Raji (cell line): ENCODE data around the gene LPCAT1.

Source experiments
- POLR2A ChIP-seq: IDR thresholded peaks from 2 replicates; pipeline ENCODE4 v1.6.1; 2011; ENCODE audit warnings: low read depth, low read length, control low read depth; ENCODE audit not compliant: insufficient read depth

LPCAT1 gene

DNA sequence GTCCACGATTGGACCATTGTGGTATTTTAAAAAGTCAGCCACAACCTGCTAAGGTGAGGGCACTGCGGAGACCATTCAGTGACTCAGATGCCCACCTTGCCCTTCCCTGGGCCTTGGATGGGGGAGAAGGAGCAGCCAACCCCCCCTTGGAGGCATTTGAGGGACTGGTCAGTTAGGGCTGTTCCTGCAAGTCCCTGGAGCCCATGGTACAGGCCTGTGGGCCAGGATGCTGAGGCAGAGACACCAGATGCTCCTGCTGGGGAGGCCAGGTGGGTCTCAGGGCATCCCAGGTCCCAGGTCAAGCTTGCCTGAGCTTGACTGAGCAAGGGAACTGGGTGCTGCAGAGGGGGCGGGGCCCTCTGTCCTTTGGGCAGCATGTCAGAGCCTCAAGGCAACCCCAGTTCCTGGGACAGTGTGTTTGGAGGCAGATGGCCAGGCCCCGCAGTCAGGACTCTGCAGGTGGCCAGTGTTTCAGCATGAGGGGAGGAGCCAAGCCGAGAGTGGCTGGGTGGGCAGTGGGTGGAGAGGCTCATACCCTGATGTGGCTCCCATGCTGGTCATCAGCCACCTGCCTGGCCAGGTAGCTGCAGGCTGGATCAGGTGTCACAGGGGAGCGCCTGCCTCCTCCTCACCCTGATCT, 106.1 kb downstream of the LPCAT1 start:
- no peak for TF ChIP-seq POLR2A

- no peak for TF ChIP-seq POLR2A
Observed at GRCh38 chr5:1416856-1417469, 106.8 kb downstream of the LPCAT1 start.

DNA sequence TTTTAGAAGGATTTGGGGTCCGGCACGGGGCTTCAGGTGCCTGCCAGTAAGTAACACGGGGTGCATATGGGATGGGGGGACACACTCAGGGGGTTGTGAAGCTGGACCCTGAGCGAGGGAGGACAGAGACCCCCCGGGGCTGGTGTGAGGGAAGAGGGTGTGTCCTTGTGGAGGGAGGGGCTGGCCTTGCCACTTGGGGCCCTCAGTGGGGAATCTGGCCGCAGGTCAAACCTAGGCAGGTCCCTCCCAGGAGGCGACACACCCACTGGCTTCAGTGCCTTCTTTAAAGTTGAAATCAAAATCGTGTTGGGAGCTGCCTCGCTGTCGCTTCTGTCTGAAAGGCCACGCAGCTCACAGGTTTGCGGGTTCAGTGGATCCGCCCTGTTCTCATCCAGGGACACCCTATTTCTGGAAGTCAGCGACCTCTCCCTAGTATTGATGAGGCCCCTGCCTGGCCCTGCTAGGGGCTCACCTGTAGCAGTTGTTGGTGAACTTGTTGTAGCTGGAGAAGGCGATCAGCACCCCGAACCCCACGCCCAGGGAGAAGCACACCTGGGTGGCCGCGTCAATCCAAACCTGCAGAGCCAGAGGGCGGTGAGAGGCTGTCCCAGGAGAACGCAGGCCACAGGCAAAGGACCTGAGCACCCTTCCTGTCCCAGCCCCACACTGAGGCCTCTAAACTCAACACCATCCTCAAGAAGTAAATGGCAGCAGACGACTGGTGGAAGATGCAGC, 108.0 kb downstream of the LPCAT1 start:
- no peak for TF ChIP-seq POLR2A

DNA sequence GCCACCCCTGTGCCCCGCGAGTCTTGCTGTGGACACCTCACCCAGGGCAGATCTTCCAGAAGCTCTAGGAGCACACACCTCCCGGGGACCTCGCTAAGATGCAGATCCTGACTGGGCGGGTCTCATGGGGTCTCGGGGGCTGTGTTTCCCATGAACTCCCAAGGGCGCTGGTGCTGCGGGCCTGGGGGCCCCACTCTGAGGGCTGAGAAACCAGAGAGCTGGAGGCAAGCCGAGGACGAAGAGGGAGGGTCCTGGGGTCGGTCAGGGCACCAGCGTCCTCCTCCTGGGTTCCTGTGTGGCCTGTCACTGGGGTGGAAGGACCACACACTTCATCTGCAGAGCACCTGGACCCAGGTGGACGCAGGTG, 108.7 kb downstream of the LPCAT1 start:
- no peak for TF ChIP-seq POLR2A

DNA sequence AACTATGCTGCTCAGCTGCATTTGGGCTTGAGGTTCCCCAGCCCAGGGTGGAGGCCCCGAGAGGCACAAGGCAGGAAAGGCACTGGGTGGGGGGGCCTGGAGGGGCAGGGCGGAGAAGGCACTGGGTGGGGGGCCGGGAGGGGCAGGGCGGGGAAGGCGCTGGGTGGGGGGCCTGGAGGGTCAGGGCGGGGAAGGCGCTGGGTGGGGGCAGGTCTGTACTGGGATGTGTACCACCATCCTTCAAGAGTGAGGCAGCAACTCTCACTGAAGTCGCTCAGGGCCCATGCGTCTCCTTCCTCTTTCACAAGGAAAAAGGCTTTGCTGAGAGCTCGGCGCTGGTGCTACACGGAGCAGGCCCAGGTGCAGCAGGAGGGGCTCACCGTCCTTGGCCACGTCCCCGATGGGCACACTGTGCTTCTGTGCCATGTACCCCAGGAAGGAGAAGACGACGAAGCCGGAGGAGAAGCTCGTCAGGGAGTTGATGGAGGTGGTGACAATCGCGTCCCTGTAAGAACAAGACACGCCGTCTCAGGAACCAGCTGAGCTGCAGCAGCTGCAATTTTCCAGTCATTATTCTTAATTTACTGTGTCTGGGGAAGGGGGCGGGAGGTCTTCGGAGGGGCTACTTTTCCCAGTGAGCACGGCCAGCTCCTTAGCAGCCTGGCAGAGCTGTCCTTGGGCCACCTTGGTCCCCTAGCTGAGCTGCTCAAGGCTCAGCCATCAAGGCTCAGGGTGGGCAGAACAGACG, 109.3 kb downstream of the LPCAT1 start:
- TF ChIP-seq POLR2A, result no peak

DNA sequence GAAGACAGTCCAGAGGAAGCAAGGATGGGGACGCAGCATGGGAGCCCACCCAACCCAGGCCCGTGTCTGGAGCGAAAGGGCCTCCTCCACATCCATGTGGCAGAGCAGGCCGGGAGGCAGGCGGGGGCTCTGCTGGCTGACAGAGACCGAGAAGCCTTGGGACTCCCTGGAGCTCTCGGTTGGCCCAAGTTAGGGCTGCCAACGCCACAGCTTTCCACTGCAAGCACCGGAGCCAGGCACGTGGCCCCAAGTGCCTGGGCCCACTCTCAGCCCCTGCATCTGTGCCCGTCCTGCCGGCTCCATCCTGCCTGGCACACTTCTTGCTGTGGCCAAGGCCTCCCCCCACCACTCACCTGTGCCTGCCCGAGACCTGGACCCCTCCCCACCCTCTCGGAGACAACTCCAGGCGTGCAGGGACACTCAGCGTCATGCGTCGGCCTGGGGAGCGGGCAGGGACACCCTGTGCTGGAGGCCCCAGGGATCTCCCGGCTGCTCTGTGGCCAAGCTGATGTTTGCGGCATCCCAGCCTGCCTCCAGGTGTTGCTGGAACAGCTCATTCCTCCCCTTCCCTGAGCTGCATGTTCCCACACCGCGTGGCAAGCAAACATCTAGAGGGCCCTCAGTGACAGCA, 110.0 kb downstream of the LPCAT1 start:
- no peak for TF ChIP-seq POLR2A

- no peak for TF ChIP-seq POLR2A
Observed at GRCh38 chr5:1413211-1413610, 110.5 kb downstream of the LPCAT1 start.

DNA sequence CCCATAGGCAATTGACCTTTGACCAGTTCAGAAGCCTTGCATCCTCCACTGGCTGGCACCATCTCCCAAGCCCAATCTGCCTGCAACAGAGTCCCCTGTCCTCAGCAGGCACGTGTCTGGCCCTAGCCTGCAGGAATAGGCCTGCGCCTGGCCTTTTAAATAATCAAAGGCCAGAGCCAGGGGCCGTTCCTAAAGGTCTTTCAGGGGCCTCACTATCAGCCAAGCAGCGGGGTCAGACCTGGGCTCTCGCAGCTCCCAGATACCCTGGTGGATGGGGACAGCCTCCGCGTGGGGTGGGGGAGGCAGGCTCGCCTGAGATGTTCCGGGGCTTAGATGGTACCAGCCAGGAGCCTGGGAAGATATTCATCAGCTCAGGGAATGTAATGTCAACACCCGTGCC, 111.1 kb downstream of the LPCAT1 start:
- TF ChIP-seq POLR2A, result no peak

- no peak for TF ChIP-seq POLR2A
Observed at GRCh38 chr5:1412163-1412562, 111.6 kb downstream of the LPCAT1 start.
